Endodermal cell (in vitro differentiated cells): ENCODE measurements around the gene RTRAF. TPM values are rescaled to one million over a fixed set of nuclear protein-coding genes. Genes with fewer than 3 reads are reported as not detected.
A peak's percentile ranks its signal among the peaks of the same experiment; 100 is the strongest.

Experiments used
- DNase-seq: peaks from one replicate; pipeline ENCODE4 v3.0.0-alpha.2; 2017
- H3K27ac ChIP-seq: 2 replicates; pipeline ENCODE4 v1.5.1; 2013; ENCODE audit warnings: mild to moderate bottlenecking, low read depth, low read length, moderate library complexity
- H3K27me3 ChIP-seq: 2 replicates; pipeline ENCODE4 v1.6.1; 2013; ENCODE audit warnings: mild to moderate bottlenecking, low read length, moderate library complexity; ENCODE audit not compliant: insufficient read depth, control insufficient read depth, poor library complexity, severe bottlenecking
- H3K36me3 ChIP-seq: 2 replicates; pipeline ENCODE4 v1.7.0; 2013; ENCODE audit warnings: mild to moderate bottlenecking, low read length, moderate library complexity; ENCODE audit not compliant: control insufficient read depth, insufficient read depth
- H3K4me1 ChIP-seq: one replicate; pipeline ENCODE4 v1.7.0; 2013; ENCODE audit warnings: low read length; ENCODE audit not compliant: control insufficient read depth, insufficient read depth
- H3K4me3 ChIP-seq: 2 replicates; pipeline ENCODE4 v1.5.1; 2013; ENCODE audit warnings: mild to moderate bottlenecking, low read length, moderate library complexity
- H3K9ac ChIP-seq: 2 replicates; pipeline ENCODE4 v1.6.1; 2013; ENCODE audit warnings: mild to moderate bottlenecking, low read length, moderate library complexity; ENCODE audit not compliant: poor library complexity, severe bottlenecking; ENCODE audit errors: extremely low read depth
- H3K9me3 ChIP-seq: 2 replicates; pipeline ENCODE4 v1.6.1; 2013; ENCODE audit warnings: mild to moderate bottlenecking, low read length, moderate library complexity; ENCODE audit not compliant: control insufficient read depth
- H3K27ac Mint-ChIP-seq: 2 replicates; pipeline ENCODE4 v1.8.0; 2020; ENCODE audit warnings: mixed read lengths
- H3K27me3 Mint-ChIP-seq: 2 replicates; pipeline ENCODE4 v1.8.0; 2021; ENCODE audit warnings: mild to moderate bottlenecking, mixed read lengths; ENCODE audit not compliant: insufficient read depth
- H3K36me3 Mint-ChIP-seq: 2 replicates; pipeline ENCODE4 v1.8.0; 2020; ENCODE audit warnings: low read depth, mixed read lengths
- H3K4me1 Mint-ChIP-seq: 2 replicates; pipeline ENCODE4 v1.8.0; 2020; ENCODE audit warnings: mixed read lengths
- H3K4me3 Mint-ChIP-seq: 2 replicates; pipeline ENCODE4 v1.8.0; 2020; ENCODE audit warnings: mild to moderate bottlenecking, moderate library complexity, mixed read lengths
- H3K9me3 Mint-ChIP-seq: 2 replicates; pipeline ENCODE4 v1.8.0; 2020; ENCODE audit warnings: mild to moderate bottlenecking, mixed read lengths
- WGBS, 2 experiments: methylation state at CpG; one replicate each; pipeline versions ENCODE4 v1.1.5 to v1.1.7; 2013; ENCODE audit warnings: missing lambda C conversion rate in 2 of 2, mixed read lengths in 1 of 2; ENCODE audit not compliant: insufficient coverage in 1 of 2, insufficient read length in 1 of 2; 5-methylcytosine and 5-hydroxymethylcytosine counted together
- total RNA-seq, 2 donors: library from RNA; stranded (reverse); fragmentation: NEBNext Ultra II Directional in 1 of 2; extraction: Animal tissue kit (Norgen Biotek cat#: 25700) in 1 of 2; gene quantifications; 2 replicates in 1 of 2; 3 replicates in 1 of 2; pipeline ENCODE4 v1.2.1, GENCODE V29; 2021
- TF ChIP-seq, protein P1 (sequence below): fragments of 200-600 bp; sonication (generic); conservative IDR thresholded peaks from 2 replicates; pipeline ENCODE4 v1.5.0; 2021; ENCODE audit warnings: antibody characterized with exemption, mild to moderate bottlenecking

RTRAF gene
- total RNA-seq, 2 donors from 2014 or later: 284 to 307 TPM

GRCh38 chr14:51954657-51955056 lies 34.7 kb upstream of the RTRAF start:
- 95 to 100% methylated on average over 2 to 3 of the region's 3 CpGs for WGBS, 2 experiments
- Mint-ChIP-seq H3K4me1 (no peaks in the 10 kb centered on the region), H3K4me3 (no peak overlapping the region), H3K27ac (no peak overlapping the region), H3K9me3 (peaks cover 22% of the 10 kb centered on the region), H3K27me3 (no peaks in the 10 kb centered on the region), H3K36me3 (peaks cover 49% of the 10 kb centered on the region)
- no peak overlapping the region for H3K4me3 ChIP-seq
- H3K9me3 ChIP-seq: peaks cover 25% of the 10 kb centered on the region
- peaks cover 51% of the 10 kb centered on the region for H3K36me3 ChIP-seq
- no peaks in the 10 kb centered on the region for H3K4me1 ChIP-seq
- no peak overlapping the region for H3K27ac ChIP-seq
- no peak for DNase-seq
- no peaks in the 10 kb centered on the region for H3K27me3 ChIP-seq
- TF ChIP-seq, protein P1, sequence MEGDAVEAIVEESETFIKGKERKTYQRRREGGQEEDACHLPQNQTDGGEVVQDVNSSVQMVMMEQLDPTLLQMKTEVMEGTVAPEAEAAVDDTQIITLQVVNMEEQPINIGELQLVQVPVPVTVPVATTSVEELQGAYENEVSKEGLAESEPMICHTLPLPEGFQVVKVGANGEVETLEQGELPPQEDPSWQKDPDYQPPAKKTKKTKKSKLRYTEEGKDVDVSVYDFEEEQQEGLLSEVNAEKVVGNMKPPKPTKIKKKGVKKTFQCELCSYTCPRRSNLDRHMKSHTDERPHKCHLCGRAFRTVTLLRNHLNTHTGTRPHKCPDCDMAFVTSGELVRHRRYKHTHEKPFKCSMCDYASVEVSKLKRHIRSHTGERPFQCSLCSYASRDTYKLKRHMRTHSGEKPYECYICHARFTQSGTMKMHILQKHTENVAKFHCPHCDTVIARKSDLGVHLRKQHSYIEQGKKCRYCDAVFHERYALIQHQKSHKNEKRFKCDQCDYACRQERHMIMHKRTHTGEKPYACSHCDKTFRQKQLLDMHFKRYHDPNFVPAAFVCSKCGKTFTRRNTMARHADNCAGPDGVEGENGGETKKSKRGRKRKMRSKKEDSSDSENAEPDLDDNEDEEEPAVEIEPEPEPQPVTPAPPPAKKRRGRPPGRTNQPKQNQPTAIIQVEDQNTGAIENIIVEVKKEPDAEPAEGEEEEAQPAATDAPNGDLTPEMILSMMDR: peak; percentile 44
- no peak overlapping the region for H3K9ac ChIP-seq

GRCh38 chr14:51957950-51958349 lies 31.4 kb upstream of the RTRAF start:
- Mint-ChIP-seq H3K27ac (no peak overlapping the region), H3K4me1 (peaks cover 6% of the 10 kb centered on the region), H3K27me3 (no peaks in the 10 kb centered on the region), H3K9me3 (peaks cover 29% of the 10 kb centered on the region), H3K4me3 (no peak overlapping the region), H3K36me3 (peaks cover 44% of the 10 kb centered on the region)
- WGBS, 2 experiments: 75 to 95% methylated on average over 2 of the region's 2 CpGs
- TF ChIP-seq, protein P1: no peak
- no peak overlapping the region for H3K27ac ChIP-seq
- no peak overlapping the region for H3K4me3 ChIP-seq
- H3K27me3 ChIP-seq: no peaks in the 10 kb centered on the region
- DNase-seq: no peak
- H3K4me1 ChIP-seq: no peaks in the 10 kb centered on the region
- no peak overlapping the region for H3K9ac ChIP-seq
- H3K36me3 ChIP-seq: peaks cover 42% of the 10 kb centered on the region
- H3K9me3 ChIP-seq: peaks cover 31% of the 10 kb centered on the region

GRCh38 chr14:51959928-51960327 lies 29.4 kb upstream of the RTRAF start:
- Histone ChIP-seq H3K4me3 (no peak overlapping the region), H3K4me1 (no peaks in the 10 kb centered on the region), H3K27me3 (no peaks in the 10 kb centered on the region), H3K36me3 (peaks cover 42% of the 10 kb centered on the region), H3K9ac (no peak overlapping the region), H3K27ac (no peak overlapping the region), H3K9me3 (peaks cover 31% of the 10 kb centered on the region)
- peaks cover 43% of the 10 kb centered on the region for H3K36me3 Mint-ChIP-seq
- no peak overlapping the region for H3K4me3 Mint-ChIP-seq
- no peak for DNase-seq
- WGBS, 2 experiments: no CpG with 5 or more reads among the region's 1 CpG
- H3K27ac Mint-ChIP-seq: no peak overlapping the region
- H3K27me3 Mint-ChIP-seq: no peaks in the 10 kb centered on the region
- TF ChIP-seq, protein P1: no peak
- peaks cover 29% of the 10 kb centered on the region for H3K9me3 Mint-ChIP-seq
- peaks cover 9% of the 10 kb centered on the region for H3K4me1 Mint-ChIP-seq
